GM18508 (cell line): ENCODE measurements around the gene NRBF2.
A peak's percentile ranks its signal among the peaks of the same experiment; 100 is the strongest.
"Not testable (repeated sequence)": the region's sequence is repeated elsewhere in the genome, so short reads cannot be mapped to it uniquely, and the experiment has no call there.

Source experiments
- ATAC-seq: cut with Tn5 transposase; IDR thresholded peaks from one replicate; pipeline ENCODE4 v1.9.1; 2021; ENCODE audit warnings: moderate number of reproducible peaks; ENCODE audit not compliant: insufficient read depth, unreplicated experiment

The NRBF2 gene

DNA sequence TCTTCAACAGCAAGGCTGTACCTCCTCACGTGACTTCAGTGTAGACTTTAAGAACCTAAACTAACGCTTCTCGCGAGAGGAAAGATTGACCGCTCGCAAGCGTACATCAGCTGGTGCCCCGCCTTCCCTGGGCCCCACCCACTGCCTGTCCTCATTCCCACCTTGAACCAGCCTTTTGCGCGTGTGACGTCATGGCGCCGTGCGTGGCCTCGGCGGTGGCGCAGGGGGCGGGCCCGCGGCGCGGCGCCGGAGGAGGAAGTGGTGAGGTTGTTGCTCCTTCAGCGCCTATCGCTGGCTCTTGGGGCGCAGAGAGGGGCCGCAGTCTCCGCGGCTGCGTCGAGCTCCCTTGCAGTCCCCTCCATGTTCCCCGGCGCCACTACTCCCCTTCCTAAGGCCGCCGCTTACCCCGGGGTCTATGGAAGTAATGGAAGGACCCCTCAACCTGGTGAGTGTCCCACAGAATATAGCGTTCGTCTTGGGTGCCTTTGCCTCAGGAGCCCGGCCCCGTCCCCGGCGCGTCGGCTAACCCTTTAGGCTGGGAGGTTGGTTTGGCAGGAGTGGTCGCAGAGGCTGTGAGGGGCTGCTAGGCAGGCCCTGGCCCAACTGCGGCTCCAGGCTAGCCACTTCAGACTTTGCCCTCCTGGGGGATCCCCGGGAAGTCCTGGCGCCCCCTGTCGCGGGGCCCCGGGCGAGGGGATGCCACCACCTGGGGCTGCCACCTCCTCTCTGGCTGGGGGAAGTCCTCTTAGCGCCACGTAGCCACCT is at the start of gene NRBF2:
Gene NRBF2 (plus strand): TSS at position 273 of the 765 bp plus-strand sequence. CDS start 143 bp downstream, at position 416.
- ATAC-seq: peak; percentile 89

DNA sequence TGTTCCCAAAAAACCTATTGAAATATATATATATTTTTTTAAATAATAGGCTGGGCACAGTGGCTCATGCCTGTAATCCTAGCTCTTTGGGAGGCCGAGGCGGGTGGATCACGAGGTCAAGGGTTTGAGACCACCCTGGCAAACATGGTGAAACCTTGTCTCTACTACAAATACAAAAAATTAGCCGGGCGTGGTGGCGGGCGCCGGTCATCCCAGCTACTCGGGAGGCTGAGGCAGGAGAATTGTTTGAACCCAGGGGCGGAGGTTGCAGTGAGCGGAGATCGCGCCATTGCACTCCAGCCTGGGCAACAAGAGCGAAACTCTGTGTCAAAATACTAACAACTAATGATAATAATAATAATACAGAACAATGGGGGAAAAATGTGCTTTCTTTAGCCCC is 49.7 kb upstream of the NRBF2 start:
- ATAC-seq: not testable (repeated sequence)

DNA sequence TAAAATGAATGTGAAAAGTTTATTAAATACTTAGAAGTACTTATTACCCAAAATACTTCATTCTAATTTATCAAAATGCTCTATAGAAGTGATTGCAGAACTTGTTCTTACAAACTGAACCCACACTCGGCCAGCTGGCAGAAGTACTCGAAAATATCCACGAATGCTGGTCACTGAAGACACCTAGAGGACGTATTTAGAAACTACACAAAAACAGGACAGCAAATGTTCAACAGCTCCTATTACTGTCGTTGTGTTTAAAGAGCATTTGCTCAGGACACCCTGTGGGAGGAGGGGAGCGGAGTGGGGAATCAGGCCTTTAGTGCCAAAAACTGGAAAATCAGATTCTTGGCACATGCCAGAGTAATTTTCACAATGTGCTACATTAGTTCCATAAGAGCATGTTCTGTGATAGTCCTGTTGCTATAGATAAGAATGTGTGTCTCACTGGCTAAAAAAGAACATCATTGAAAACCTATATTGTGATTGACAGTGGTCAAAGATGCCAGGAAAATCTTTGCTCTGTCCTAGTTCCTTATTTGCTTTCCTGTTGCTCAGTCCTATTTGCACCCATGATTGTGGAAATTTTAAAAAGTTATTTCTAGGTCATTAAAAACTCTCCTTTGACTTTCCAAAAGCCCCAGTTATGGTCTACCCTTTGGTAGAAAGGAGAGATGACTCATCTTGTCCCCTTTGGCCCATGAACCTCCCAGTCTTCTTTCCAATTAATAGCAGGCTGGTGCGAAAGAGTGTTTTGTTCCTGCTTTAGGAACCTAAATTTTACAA is 49.0 kb upstream of the NRBF2 start:
- peak; percentile 81 for ATAC-seq

DNA sequence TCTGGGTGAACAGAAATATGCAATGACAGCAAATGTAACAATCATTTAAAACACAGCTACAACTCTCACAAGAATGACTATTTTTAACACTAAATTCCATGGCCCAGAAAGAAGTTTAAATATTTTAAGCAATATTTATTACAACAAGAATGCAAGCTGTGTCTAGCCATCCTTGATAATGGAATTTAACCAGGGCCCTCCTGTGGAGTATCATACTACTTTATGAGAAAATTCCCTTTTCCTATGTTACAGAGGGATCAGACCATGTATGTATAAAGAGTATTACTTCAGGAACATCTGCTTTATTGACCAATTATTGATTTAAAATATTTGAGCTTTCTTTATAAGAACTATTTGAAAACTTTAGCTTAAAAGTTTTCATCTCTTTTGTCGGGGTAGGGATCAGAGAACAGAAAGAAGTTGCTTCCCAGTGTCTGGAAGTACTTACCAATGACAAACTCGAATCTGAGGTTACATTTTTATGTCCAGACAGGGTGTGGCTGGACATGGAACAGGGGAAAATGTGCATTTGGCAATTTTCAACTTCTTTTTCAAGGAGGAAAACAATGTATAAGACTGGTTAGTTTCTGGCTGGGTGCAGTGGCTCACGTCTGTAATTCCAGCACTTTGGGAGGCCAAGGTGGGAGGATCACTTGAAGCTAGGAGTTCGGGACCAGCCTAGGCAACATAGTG is 48.3 kb upstream of the NRBF2 start:
- ATAC-seq: no peak

DNA sequence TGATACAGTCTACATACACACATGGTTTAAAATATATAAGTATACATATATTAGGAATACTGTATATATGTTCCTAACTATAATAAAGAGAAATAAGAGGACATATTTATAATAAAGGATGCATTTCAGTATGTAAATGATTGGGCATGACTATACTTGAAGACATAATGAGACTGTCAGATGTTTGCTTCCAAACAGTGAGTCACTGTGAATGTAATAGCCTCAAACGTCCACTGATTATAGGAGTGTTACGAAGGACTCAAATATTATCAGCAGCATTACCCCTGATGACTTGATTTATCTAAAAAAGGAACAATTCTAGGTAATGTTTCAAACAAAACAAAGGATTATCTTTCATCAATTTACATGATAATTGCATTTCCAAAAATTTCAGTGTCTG is 39.9 kb upstream of the NRBF2 start:
- ATAC-seq: no peak

DNA sequence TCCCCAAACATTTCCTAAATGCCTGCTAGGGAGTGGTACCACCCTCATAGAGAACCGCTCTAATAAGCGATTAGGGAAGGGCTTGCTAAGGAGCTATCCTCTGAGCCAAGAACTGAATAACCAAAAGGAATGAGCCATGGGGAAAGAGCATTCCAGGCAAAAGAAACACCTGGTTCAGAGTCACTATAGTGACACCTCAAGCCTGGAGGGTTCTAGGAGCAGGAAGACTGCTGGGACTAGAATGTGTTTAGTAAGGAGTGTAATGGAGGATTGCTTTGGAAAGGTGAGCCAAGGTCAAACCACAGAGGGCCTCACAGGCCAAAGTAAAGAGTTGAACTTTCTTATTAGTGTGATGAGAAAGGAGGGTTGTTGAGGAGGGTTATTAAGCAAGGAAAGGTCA is 38.7 kb upstream of the NRBF2 start:
- no peak for ATAC-seq

DNA sequence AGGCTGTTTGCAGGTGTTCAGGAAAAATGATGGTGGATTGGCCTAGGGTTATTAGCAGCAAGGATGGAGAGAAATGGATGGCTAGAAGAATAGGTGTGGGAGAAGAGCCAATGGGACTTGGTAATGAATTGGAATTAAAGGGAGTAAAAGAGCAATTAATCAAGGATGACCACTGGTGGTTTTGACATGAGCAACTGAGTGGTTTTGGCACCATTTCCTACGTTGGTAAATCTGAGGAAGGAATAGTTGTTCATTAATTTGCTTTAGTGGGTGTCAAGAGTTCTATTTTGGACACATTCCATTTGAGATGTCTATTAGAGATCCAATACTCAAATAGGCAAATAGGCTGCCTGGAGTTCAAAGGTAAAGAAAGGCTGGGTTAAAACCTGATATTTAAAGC is 38.2 kb upstream of the NRBF2 start:
- ATAC-seq: no peak

DNA sequence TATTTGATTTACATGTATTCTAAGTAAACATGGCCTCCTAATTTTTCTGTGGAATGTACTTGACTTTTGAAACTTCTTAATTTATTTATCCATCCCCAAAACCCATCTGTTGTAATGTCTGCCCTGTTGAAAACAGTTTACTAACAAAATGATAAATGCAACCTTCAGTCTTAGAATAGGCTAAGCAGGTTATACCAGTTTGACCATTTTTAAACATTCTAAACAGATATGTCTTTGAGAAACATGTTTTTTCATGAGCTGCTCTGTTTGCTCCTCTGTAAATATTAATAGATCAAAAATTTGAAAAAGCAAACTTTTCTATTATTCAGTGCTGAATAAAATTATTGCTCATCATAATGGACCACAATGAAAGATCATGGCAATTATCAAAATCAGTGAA is 33.4 kb upstream of the NRBF2 start:
- ATAC-seq: no peak

DNA sequence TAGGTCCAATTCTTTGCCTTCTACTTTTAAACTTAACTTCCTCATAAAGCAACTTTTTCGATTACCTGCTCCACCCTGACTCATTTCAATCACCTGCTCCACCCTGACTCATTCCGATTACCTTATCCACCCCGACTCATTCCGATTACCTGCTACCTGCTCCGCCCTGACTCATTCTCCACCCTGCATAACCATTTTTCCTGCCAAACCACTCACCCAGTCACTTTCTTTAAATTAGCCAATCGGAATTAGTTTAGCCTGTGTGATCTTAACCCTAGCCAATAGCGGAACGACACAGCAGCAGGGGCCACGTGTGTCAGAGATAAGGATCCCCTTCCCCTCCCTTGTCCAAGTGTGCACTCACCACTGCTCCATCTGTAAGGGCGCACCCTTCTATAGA is 32.0 kb upstream of the NRBF2 start:
- ATAC-seq: not testable (repeated sequence)

DNA sequence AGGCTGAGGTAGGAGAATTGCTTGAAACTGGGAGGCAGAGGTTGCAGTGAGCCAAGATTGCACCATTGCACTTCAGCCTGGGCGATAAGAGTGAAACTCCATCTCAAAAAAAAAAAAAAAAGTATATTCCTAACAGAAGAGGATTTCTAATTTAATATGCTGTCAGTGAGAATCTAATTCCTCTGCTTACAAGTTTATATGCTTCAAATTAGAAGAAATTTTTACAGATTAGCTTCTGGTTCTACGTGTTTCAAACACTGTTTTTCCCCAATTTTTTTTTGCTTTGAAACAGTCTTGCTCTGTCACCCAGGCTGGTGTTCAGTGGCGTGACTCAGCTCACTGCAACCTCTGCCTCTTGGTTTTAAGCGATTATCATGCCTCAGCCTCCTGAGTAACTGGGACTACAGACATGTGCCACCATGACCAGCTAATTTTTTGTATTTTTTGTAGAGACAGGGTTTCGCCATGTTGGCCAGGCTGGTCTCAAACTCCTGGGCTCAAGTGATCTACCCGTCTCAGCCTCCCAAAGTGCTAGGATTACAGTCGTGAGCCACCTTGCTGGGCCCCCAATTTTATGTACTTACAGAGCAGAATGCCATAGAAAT is 30.7 kb upstream of the NRBF2 start:
- ATAC-seq: not testable (repeated sequence)

DNA sequence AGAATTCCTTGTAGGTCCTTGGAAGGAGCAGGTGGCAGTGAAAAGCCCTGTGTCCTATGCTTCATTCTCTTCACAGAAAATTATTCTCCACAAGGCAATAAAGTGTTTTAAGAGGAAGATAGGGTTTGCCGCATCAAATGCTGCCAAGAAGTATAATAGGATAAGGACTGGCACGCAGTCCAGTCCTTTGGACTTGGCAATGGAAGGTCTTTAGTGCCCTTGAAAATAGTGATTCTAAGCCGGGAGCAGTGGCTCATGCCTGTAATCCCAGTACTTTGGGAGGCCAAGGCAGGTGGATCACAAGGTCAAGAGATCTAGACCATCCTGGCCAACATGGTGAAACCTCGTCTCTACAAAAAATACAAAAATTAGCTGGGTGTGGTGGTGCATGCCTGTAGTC is 29.9 kb upstream of the NRBF2 start:
- not testable (repeated sequence) for ATAC-seq

DNA sequence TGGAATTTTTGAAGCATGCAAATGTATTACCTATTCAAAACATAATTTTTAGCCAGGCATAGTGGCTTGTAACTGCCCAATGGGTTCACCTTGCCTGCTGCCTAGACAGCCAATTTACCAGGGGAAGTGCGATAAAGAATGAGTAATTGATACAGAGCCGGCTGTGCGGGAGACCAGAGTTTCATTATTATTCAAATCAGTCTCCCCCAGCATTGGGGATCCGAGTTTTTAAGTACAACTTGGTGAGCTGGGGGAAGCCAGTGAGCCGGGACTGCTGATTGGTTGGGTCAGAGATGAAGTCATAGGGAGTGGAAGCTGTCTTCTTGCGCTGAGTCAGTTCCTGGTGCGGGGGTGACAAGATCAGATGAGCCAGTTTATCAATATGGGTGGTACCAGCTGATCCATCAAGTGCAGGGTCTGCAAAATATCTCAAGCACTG is 29.1 kb upstream of the NRBF2 start:
- ATAC-seq: no peak

DNA sequence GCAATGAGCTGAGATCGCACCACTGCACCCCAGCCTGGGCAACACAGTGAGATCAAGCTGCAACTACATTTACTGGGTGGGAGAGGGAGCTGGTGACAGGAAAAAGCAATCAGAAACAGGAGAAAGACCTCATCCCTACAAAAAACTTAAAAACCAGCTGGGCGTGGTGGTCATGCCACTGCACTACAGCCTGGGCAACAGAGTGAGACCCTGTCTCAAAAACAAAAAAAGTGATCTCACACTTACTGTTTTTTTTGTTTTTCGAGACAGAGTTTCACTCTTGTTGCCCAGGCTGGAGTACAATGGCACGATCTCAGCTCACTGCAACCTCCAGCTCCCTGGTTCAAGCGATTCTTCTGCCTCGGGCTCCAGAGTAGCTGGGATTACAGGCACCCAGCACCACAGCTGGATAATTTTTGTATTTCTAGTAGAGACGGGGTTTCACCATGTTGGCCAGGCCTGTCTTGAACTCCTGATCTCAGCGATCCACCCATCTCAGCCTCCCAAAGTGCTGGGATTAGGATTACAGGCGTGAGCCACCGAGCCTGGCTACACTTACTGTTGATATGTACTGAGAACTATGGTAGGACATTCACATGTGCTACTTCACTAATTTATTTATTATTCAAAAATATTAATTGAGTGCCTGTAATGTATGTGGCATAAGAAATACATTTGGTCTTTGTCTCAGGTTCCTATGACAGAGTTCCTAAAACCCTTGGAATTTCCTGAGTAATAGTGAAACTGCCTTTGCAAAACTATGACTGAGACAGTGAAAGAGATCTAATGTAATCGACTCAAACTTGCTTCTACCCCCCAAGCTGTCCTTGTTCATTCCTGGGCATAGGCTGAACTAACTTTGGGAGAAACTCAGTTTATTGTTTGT is 27.7 kb upstream of the NRBF2 start:
- ATAC-seq: no peak

DNA sequence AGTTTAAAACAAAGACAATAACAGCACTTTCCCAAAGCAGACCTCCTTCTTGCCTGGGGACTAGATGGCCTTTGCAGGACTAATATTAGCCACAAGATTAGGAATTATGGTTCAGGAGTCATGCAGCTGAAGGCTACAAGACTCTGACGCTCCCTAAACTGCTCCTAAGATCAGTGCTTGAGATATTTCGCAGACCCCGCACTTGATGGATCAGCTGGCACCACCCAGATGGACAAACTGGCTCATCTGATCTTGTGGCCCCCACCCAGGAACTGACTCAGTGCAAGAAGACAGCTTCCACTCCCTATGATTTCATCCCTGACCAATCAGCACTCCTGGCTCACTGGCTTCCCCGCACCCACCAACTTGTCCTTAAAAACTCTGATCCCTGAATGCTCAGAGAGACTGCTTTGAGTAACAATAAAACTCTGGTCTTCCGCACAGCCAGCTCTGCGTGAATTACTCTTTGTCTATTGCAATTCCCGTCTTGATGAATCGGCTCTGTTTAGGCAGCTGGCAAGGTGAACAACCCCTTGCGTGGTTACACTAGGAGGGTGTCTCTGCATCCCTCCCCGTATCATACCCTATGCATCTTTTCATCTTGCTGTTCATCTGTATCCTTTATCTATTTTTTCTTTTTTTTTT is 26.9 kb upstream of the NRBF2 start:
- no peak for ATAC-seq

DNA sequence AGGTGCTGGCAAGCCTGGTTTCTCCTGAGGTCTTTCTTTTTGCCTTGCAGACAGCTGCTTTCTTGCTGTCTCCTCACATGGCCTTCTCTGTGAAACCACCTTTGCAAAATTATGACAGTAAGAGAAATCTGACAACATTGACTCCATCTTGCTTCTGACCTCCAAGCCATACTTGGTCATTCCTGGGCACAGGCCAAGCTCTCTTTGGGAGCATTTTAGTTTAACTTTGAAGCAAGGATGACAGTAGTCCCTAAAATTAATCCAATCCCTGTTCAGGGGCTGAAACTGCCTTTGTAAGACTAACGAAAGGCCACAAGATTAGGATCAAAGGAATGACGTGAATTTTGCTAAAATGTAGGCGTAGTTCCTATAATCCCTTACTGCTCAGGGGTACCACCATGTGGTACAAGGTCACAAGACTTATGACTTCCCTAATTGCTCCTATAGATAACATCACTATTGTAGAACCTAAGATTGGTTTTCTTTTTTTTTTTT is 25.1 kb upstream of the NRBF2 start:
- ATAC-seq: no peak

DNA sequence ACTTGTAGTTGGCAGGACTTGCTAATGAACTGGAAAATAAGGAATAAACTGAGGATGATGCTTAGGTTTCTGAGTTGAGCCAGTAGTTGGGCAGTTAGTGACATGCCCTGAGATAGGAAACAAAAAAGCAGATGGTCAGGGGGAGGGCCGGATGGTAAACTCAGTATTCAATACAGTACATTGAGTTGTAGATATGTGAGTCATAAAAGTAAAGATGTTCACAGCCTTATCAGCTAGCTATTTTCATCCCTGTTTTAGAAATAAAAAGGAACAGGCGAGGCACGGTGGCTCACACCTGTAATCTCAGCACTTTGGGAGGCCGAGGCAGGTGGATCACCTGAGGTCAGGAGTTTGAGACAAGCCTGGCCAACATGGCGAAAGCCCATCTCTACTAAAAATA is 22.2 kb upstream of the NRBF2 start:
- no peak for ATAC-seq

DNA sequence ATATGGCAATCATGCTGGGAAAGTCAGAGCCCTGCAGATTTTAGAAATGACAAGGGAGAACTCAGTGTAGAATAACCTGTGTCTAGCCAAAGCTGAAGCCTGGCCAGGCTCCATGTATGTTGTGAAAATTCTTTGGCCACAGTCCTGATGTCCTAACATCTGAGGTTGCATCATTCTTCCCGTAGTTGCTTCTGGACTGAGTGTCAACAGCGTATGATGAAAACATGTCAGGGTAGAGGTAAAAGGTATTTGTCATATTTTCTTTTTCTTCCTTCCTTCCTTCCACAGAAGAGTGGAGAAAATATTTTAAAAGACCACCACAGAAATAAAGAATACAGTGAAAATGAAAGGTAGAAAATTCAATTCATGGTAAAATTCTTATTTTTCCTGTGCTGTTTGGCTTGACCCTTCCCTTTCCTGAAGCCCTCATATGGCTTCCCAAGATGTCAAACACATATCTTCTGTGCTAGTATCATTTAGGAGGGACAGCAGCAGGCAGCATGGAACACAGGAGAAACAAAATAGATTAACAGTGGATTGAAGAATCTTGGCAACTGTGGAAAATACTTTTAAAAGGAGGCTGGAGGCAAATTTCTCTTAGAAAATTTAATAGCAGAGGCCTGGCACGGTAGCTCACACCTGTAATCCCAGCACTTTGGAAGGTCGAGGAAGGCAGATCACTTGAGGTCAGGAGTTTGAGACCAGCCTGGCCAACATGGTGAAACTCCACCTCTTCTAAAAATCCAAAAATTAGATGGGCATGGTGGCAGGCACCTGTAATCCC is 18.9 kb upstream of the NRBF2 start:
- no peak for ATAC-seq

DNA sequence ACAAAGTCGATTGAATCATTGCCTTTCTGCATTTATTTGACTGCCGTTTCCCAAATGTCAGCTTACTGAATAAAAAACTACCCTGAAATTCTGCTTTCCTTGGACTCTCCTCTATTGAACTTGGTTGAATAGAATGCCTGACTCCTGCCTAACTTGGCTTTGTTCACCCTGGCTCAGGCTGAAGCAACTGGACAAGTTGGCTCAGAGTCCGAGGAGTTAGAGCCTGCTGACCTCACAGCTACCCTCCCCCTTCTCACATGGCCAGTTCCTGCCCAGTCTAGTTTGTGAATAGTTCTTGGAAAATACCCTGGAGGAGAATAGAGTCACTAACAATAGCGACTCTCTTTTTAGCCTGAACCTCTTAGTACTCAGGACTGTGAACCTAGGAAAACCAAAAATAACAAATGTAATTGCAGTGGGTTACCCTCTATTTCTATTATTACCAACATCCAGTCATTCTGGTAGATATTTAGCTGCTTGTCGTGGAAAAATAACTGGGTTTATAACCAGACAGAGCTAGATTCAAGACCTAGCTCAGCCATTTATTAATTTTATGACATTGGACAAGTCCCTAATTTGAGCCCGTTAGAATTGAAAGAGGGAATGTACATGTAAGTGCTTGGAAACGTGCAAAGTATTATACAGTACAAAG is 17.3 kb upstream of the NRBF2 start:
- no peak for ATAC-seq
